IMR-90 (cell line): ENCODE data around the gene FBXW12. TPM values are rescaled to one million over a fixed set of nuclear protein-coding genes. Genes with fewer than 3 reads are reported as not detected.

Experiments
- ATAC-seq: fragments of 200-7000 bp; cut with Tn5 transposase; 2 replicates; pipeline ENCODE4 v1.9.1; 2020; ENCODE audit warnings: low read depth, mild to moderate bottlenecking, moderate library complexity
- BruUV-seq: library from RNA; stranded (reverse); fragments of 400-500 nt; replicated peaks from 2 replicates; lab custom pipeline; 2021; lab: Mats Ljungman, UMichigan
- CTCF ChIA-PET: fragments of 300-600 bp; formaldehyde crosslinking; extraction: SDS; loops from one replicate; lab custom pipeline; 2021; ENCODE audit warnings: antibody characterized with exemption; lab: Yijun Ruan, JAX
- POLR2A ChIA-PET: fragments of 300-600 bp; sonication (Branson Sonifier 250); formaldehyde crosslinking; loops from one replicate; lab custom pipeline; 2022; ENCODE audit warnings: antibody characterized with exemption; ENCODE audit not compliant: unreplicated experiment; lab: Charles Lee
- DNase-seq: peaks from one replicate; pipeline ENCODE4 v3.0.0; 2013
- H2AFZ ChIP-seq: replicated peaks from 2 replicates; pipeline ENCODE3; 2013; ENCODE audit warnings: low read length, mild to moderate bottlenecking; ENCODE audit not compliant: poor library complexity
- H2AK5ac ChIP-seq: 2 replicates; pipeline ENCODE4 v1.6.1; 2013; ENCODE audit warnings: low read depth, low read length, inconsistent platforms
- H2AK9ac ChIP-seq: replicated peaks from 2 replicates; pipeline ENCODE3; 2013; ENCODE audit warnings: mild to moderate bottlenecking, low read depth, low read length, moderate library complexity; ENCODE audit not compliant: poor library complexity
- H2BK120ac ChIP-seq: 2 replicates; pipeline ENCODE4 v1.6.1; 2013; ENCODE audit warnings: low read depth, low read length, inconsistent platforms
- H2BK15ac ChIP-seq: 3 replicates; pipeline ENCODE4 v1.6.1; 2013; ENCODE audit warnings: low read depth, low read length, inconsistent platforms
- H2BK20ac ChIP-seq: 2 replicates; pipeline ENCODE4 v1.6.1; 2013; ENCODE audit warnings: low read depth, mild to moderate bottlenecking, inconsistent platforms, low read length, moderate library complexity
- H2BK5ac ChIP-seq: 2 replicates; pipeline ENCODE4 v1.6.1; 2013; ENCODE audit warnings: mild to moderate bottlenecking, low read depth, low read length, inconsistent platforms; ENCODE audit not compliant: poor library complexity, severe bottlenecking
- H3K14ac ChIP-seq: replicated peaks from 2 replicates; pipeline ENCODE4 v1.6.1; 2013; ENCODE audit warnings: low read depth, low read length, inconsistent platforms
- H3K18ac ChIP-seq: 2 replicates; pipeline ENCODE4 v1.6.1; 2013; ENCODE audit warnings: low read depth, low read length, control low read depth
- H3K23ac ChIP-seq: 2 replicates; pipeline ENCODE4 v1.6.1; 2013; ENCODE audit warnings: low read depth, low read length, inconsistent platforms
- H3K27ac ChIP-seq: 2 replicates; pipeline ENCODE4 v1.5.1; 2013; ENCODE audit warnings: mild to moderate bottlenecking, control low read depth, low read length; ENCODE audit not compliant: insufficient read depth
- H3K27me3 ChIP-seq: 2 replicates; pipeline ENCODE4 v1.6.1; 2013; ENCODE audit warnings: low read length; ENCODE audit not compliant: control insufficient read depth, insufficient read depth
- H3K36me3 ChIP-seq: 2 replicates; pipeline ENCODE4 v1.6.1; 2013; ENCODE audit warnings: low read length, mixed read lengths; ENCODE audit not compliant: control insufficient read depth, insufficient read depth
- H3K4ac ChIP-seq: 2 replicates; pipeline ENCODE4 v1.6.1; 2013; ENCODE audit warnings: low read depth, low read length, inconsistent platforms
- H3K4me1 ChIP-seq: 2 replicates; pipeline ENCODE4 v1.6.1; 2013; ENCODE audit warnings: low read length, mixed read lengths; ENCODE audit not compliant: control insufficient read depth, insufficient read depth
- H3K4me2 ChIP-seq: 2 replicates; pipeline ENCODE4 v1.6.1; 2013; ENCODE audit warnings: low read depth, mild to moderate bottlenecking, control low read depth, low read length, moderate library complexity
- H3K4me3 ChIP-seq: 2 replicates; pipeline ENCODE4 v1.5.1; 2013; ENCODE audit warnings: low read depth, mild to moderate bottlenecking, control low read depth, low read length, moderate library complexity; ENCODE audit not compliant: insufficient read depth
- H3K56ac ChIP-seq: 2 replicates; pipeline ENCODE4 v1.6.1; 2013; ENCODE audit warnings: low read length, inconsistent platforms; ENCODE audit not compliant: insufficient read depth; ENCODE audit errors: extremely low read depth
- H3K79me1 ChIP-seq, 2 experiments: 2 replicates each; pipeline ENCODE4 v1.6.1; 2013; ENCODE audit warnings: low read length in 2 of 2, inconsistent platforms in 1 of 2, low read depth in 1 of 2
- H3K9ac ChIP-seq: 2 replicates; pipeline ENCODE4 v1.6.1; 2013; ENCODE audit warnings: low read depth, low read length, control low read depth
- H3K9me1 ChIP-seq: 2 replicates; pipeline ENCODE4 v1.6.1; 2013; ENCODE audit warnings: low read length, inconsistent platforms; ENCODE audit not compliant: insufficient read depth
- H3K9me3 ChIP-seq: 2 replicates; pipeline ENCODE4 v1.6.1; 2013; ENCODE audit warnings: low read length; ENCODE audit not compliant: control insufficient read depth, insufficient read depth
- H4K20me1 ChIP-seq: 2 replicates; pipeline ENCODE4 v1.6.1; 2013; ENCODE audit warnings: low read length, inconsistent platforms; ENCODE audit not compliant: insufficient read depth
- H4K5ac ChIP-seq: 2 replicates; pipeline ENCODE4 v1.6.1; 2013; ENCODE audit warnings: mild to moderate bottlenecking, low read depth, low read length, control low read depth
- H4K8ac ChIP-seq, 2 experiments: 2 replicates each; pipeline ENCODE4 v1.6.1; 2013; ENCODE audit warnings: low read depth in 2 of 2, low read length in 2 of 2, control low read depth in 1 of 2, inconsistent platforms in 1 of 2
- H4K91ac ChIP-seq: 2 replicates; pipeline ENCODE4 v1.6.1; 2013; ENCODE audit warnings: low read depth, low read length, inconsistent platforms; ENCODE audit not compliant: insufficient read depth
- BHLHE40 ChIP-seq: fragments of 150-350 bp; IDR thresholded peaks from 2 replicates; pipeline ENCODE4 v1.6.1; 2016; ENCODE audit warnings: mild to moderate bottlenecking, low read depth, low read length
- CEBPB ChIP-seq: IDR thresholded peaks from 2 replicates; pipeline ENCODE4 v1.6.1; 2012; ENCODE audit warnings: low read depth, low read length, improper control_type of control experiment
- CHD1 ChIP-seq: IDR thresholded peaks from 2 replicates; pipeline ENCODE4 v1.6.1; 2012; ENCODE audit warnings: low read depth, low read length, improper control_type of control experiment
- FOS ChIP-seq: fragments of 150-350 bp; IDR thresholded peaks from 2 replicates; pipeline ENCODE4 v1.6.1; 2016; ENCODE audit warnings: low read depth, low read length
- MAFK ChIP-seq: IDR thresholded peaks from 2 replicates; pipeline ENCODE4 v1.6.1; 2012; ENCODE audit warnings: low read depth, low read length, improper control_type of control experiment
- MAZ ChIP-seq: IDR thresholded peaks from 2 replicates; pipeline ENCODE4 v1.6.1; 2012; ENCODE audit warnings: low read depth, mild to moderate bottlenecking, low read length, improper control_type of control experiment, moderate library complexity, borderline replicate concordance
- NFE2L2 ChIP-seq: fragments of 150-350 bp; IDR thresholded peaks from 2 replicates; pipeline ENCODE4 v1.6.1; 2016; ENCODE audit warnings: low read depth, mild to moderate bottlenecking, low read length
- POLR2A ChIP-seq: IDR thresholded peaks from 2 replicates; pipeline ENCODE4 v1.6.1; 2012; ENCODE audit warnings: mild to moderate bottlenecking, low read depth, low read length
- RAD21 ChIP-seq: IDR thresholded peaks from 2 replicates; pipeline ENCODE4 v1.6.1; 2012; ENCODE audit warnings: low read length, improper control_type of control experiment
- RCOR1 ChIP-seq: IDR thresholded peaks from 2 replicates; pipeline ENCODE4 v1.6.1; 2012; ENCODE audit warnings: mild to moderate bottlenecking, low read length, improper control_type of control experiment; ENCODE audit not compliant: insufficient replicate concordance
- RFX5 ChIP-seq: IDR thresholded peaks from 2 replicates; pipeline ENCODE4 v1.8.0; 2012; ENCODE audit warnings: low read depth, mild to moderate bottlenecking, low read length, moderate library complexity
- SMC3 ChIP-seq: fragments of 150-350 bp; IDR thresholded peaks from 2 replicates; pipeline ENCODE4 v1.6.1; 2016; ENCODE audit warnings: low read depth, mild to moderate bottlenecking, antibody characterized with exemption, low read length, moderate library complexity
- USF2 ChIP-seq: fragments of 150-350 bp; IDR thresholded peaks from 2 replicates; pipeline ENCODE4 v1.6.1; 2017; ENCODE audit warnings: mild to moderate bottlenecking, antibody characterized with exemption, low read length, low read depth
- WGBS, 2 experiments: methylation state at CpG; one replicate each; pipeline versions ENCODE4 v1.1.5 to v1.1.7; 2013; ENCODE audit warnings: missing lambda C conversion rate in 2 of 2; ENCODE audit not compliant: insufficient read length in 1 of 2; ENCODE audit errors: extremely low coverage in 2 of 2; 5-methylcytosine and 5-hydroxymethylcytosine counted together
- dilution Hi-C: fragments of 300-500 bp; cut with HindIII; formaldehyde crosslinking; loops from one replicate; pipeline ENCODE4 v1.14.3; 2018; ENCODE audit warnings: low sequenced_read_pairs; ENCODE audit not compliant: unreplicated experiment
- in situ Hi-C: fragments of 300-500 bp; cut with MboI; formaldehyde crosslinking; loops from 3 replicates; pipeline ENCODE4 v1.14.3; 2019; ENCODE audit warnings: low sequenced_read_pairs, inconsistent platforms, mixed read lengths
- intact Hi-C: fragments of 100-400 bp; cut with micrococcal nuclease; formaldehyde crosslinking; loops from 2 replicates; pipeline ENCODE4 v1.10.0; 2022
- polyA plus RNA-seq, 3 experiments: library from polyadenylated mRNA; depleted of rRNA; stranded (reverse); fragments of >200 nt; gene quantifications; 2 replicates each; pipeline ENCODE4 v1.2.3, GENCODE V29; 2012; ENCODE audit warnings: low replicate concordance in 1 of 3
- total RNA-seq: library from RNA; depleted of rRNA; stranded (reverse); fragments of >200 nt; gene quantifications from 2 replicates; pipeline ENCODE4 v1.2.3, GENCODE V29; 2012
- TF ChIP-seq, protein P1 (sequence below): fragments of 150-350 bp; IDR thresholded peaks from 2 replicates; pipeline ENCODE4 v1.6.1; 2016; ENCODE audit warnings: low read depth, mild to moderate bottlenecking, low read length, moderate library complexity, borderline replicate concordance
- TF ChIP-seq, protein P2 (sequence below): conservative IDR thresholded peaks from 2 replicates; pipeline ENCODE4 v1.5.1; 2012; ENCODE audit warnings: mild to moderate bottlenecking, low read depth, low read length, improper control_type of control experiment

FBXW12 gene
- total and polyA plus RNA-seq, 2 of the 4 experiments (the other 2 are of a cell fraction), result not detected

- CTCF ChIA-PET, result no interaction called here
- H3K4me3 ChIP-seq, result no peak overlapping the region
Observed at GRCh38 chr3:48353987-48354386, 18.0 kb upstream of the FBXW12 start.

More at GRCh38 chr3:48353987-48354386, 18.0 kb upstream of the FBXW12 start:
- Histone ChIP-seq H2AK9ac (no peak overlapping the region), H2AK5ac (no peak overlapping the region), H3K27me3 (peaks cover 43% of the 10 kb centered on the region), H3K79me1 (no peaks in the 10 kb centered on the region), H3K4me2 (no peak overlapping the region), H3K9me1 (no peaks in the 10 kb centered on the region), H3K18ac (no peak overlapping the region), H2AFZ (no peak overlapping the region), H3K9me3 (peaks cover 2% of the 10 kb centered on the region), H3K36me3 (no peaks in the 10 kb centered on the region), H4K5ac (no peak overlapping the region), H2BK5ac (no peak overlapping the region), H3K56ac (no peak overlapping the region), H2BK15ac (no peak overlapping the region), H3K4ac (no peak overlapping the region), H4K91ac (no peak overlapping the region), H3K4me1 (no peaks in the 10 kb centered on the region), H3K9ac (no peak overlapping the region), H3K27ac (no peak overlapping the region), H4K8ac (no peak overlapping the region), H4K20me1 (no peaks in the 10 kb centered on the region), H2BK20ac (no peak overlapping the region), H2BK120ac (no peak overlapping the region), H3K14ac (no peak overlapping the region), H3K23ac (no peak overlapping the region)
- DNase-seq (no peak), ATAC-seq (no peak)
- WGBS, 2 experiments, result no CpG with 5 or more reads among the region's 4 CpGs
- no TSS peak for BruUV-seq
- in situ Hi-C loops, result no loop called here
- TF ChIP-seq USF2, result no peak
- no peak for TF ChIP-seq MAFK
- TF ChIP-seq CEBPB, result no peak
- TF ChIP-seq FOS, result no peak
- TF ChIP-seq, protein P1, sequence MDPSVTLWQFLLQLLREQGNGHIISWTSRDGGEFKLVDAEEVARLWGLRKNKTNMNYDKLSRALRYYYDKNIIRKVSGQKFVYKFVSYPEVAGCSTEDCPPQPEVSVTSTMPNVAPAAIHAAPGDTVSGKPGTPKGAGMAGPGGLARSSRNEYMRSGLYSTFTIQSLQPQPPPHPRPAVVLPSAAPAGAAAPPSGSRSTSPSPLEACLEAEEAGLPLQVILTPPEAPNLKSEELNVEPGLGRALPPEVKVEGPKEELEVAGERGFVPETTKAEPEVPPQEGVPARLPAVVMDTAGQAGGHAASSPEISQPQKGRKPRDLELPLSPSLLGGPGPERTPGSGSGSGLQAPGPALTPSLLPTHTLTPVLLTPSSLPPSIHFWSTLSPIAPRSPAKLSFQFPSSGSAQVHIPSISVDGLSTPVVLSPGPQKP, result no peak
- no peak for TF ChIP-seq NFE2L2
- no peak for TF ChIP-seq RFX5
- TF ChIP-seq POLR2A, result no peak
- no peak for TF ChIP-seq BHLHE40
- no peak for TF ChIP-seq CHD1
- no peak for TF ChIP-seq MAZ
- TF ChIP-seq RCOR1, result no peak
- TF ChIP-seq, protein P2, sequence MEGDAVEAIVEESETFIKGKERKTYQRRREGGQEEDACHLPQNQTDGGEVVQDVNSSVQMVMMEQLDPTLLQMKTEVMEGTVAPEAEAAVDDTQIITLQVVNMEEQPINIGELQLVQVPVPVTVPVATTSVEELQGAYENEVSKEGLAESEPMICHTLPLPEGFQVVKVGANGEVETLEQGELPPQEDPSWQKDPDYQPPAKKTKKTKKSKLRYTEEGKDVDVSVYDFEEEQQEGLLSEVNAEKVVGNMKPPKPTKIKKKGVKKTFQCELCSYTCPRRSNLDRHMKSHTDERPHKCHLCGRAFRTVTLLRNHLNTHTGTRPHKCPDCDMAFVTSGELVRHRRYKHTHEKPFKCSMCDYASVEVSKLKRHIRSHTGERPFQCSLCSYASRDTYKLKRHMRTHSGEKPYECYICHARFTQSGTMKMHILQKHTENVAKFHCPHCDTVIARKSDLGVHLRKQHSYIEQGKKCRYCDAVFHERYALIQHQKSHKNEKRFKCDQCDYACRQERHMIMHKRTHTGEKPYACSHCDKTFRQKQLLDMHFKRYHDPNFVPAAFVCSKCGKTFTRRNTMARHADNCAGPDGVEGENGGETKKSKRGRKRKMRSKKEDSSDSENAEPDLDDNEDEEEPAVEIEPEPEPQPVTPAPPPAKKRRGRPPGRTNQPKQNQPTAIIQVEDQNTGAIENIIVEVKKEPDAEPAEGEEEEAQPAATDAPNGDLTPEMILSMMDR, result no peak
- TF ChIP-seq RAD21, result no peak
- no peak for TF ChIP-seq SMC3
- dilution Hi-C loops, result no loop called here
- POLR2A ChIA-PET, result no interaction called here
- intact Hi-C loops, result loop anchor here (5.0 kb wide), 1 partner anchor 33 kb away; no protein-coding TSS in a partner anchor
